ENCODE data around the gene EN2.

DNA sequence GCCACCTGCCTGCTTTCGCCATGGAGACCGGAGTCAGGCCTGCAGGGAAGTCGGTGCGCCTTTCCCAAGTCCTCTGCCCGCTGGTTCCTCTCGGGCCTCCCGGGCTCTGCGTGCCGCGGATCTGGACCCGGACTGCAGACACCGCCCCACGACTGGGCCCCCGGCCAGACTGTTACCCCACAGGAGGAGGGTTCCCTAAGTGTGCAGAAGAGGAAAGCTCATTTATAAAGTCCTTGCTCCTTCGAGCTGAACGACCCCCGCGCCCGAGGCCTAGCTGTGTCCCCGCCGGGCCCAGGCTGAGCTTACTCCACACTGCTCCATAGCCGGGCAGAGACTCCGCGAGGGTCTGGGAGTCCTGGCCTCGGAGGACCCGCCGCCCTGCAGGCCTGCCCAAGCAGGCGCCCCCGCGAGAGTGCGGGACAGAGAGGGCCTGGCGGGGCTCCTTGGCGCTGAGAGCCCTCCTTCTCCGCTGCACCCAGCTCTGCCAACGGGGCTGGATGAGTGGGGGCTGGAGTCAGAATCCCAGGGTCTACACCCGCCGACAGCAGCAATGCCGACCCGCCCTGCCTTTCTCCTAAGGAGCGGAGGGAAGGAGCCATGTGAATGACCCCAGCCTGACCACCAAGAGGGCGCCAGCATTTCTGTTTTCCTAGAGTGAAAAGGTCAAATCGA lies 8.3 kb downstream of the EN2 start:
- TF ChIP-seq, protein P1, sequence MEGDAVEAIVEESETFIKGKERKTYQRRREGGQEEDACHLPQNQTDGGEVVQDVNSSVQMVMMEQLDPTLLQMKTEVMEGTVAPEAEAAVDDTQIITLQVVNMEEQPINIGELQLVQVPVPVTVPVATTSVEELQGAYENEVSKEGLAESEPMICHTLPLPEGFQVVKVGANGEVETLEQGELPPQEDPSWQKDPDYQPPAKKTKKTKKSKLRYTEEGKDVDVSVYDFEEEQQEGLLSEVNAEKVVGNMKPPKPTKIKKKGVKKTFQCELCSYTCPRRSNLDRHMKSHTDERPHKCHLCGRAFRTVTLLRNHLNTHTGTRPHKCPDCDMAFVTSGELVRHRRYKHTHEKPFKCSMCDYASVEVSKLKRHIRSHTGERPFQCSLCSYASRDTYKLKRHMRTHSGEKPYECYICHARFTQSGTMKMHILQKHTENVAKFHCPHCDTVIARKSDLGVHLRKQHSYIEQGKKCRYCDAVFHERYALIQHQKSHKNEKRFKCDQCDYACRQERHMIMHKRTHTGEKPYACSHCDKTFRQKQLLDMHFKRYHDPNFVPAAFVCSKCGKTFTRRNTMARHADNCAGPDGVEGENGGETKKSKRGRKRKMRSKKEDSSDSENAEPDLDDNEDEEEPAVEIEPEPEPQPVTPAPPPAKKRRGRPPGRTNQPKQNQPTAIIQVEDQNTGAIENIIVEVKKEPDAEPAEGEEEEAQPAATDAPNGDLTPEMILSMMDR (conservative IDR thresholded peaks at IDR 0.05; ENCODE audit: low read length) = no peak
- TF ChIP-seq EZH2phosphoT487 (IDR thresholded peaks at IDR 0.05; ENCODE audit: borderline replicate concordance, low read depth, low read length) = no peak

Measured in OCI-LY7 (cell line).